NCI-H510A (cell line): ENCODE results near the gene PCGF3.

Source experiments
- DNase-seq: peaks from one replicate; lab custom pipeline; 2025; lab: John Stamatoyannopoulos, UW

The PCGF3 gene, protein sequence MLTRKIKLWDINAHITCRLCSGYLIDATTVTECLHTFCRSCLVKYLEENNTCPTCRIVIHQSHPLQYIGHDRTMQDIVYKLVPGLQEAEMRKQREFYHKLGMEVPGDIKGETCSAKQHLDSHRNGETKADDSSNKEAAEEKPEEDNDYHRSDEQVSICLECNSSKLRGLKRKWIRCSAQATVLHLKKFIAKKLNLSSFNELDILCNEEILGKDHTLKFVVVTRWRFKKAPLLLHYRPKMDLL

DNA sequence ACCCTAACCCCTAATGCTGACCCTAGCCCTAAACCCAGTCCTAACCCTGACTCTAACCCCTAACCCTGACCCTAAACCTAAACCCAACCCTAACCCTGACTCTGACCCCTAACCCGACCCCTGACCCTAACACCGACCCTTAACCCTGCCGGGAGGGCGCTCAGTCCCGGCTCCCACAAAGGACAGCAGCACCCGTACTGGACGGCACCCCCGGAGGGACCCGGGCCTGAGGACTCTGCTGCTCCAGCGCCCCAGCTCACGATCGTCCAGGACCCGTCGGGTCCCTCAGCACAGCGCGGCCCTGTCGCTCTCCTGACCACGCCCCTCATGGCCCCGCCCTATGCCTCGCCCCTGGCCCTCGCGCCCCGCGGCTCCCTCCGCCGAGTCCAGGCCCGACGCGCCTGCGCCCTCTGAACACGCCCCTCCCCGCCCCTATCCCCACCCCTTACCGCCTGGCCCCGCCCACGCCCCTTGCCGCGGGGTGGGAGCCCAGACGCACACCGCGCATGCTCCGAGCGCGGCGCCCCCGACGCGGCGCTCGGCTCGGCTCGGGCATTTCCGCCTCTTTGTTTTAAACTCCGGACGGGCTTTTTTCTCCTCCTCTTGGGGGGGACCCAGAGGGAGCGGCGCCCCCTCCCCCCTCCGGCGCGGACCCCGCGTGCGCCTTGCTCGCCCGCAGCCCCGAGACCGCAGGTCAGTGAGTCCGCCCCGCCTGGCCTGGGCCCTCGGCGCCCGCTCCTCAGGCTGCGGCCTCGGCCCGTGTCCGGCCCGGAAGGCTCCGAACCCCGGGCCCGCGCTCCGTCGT lies at the start of gene PCGF3:
PCGF3 (plus strand) TSS at position 555 of the 805 bp plus-strand sequence. CDS start 27,849 bp downstream, outside the sequence.
- DNase-seq: peak; percentile 66

DNA sequence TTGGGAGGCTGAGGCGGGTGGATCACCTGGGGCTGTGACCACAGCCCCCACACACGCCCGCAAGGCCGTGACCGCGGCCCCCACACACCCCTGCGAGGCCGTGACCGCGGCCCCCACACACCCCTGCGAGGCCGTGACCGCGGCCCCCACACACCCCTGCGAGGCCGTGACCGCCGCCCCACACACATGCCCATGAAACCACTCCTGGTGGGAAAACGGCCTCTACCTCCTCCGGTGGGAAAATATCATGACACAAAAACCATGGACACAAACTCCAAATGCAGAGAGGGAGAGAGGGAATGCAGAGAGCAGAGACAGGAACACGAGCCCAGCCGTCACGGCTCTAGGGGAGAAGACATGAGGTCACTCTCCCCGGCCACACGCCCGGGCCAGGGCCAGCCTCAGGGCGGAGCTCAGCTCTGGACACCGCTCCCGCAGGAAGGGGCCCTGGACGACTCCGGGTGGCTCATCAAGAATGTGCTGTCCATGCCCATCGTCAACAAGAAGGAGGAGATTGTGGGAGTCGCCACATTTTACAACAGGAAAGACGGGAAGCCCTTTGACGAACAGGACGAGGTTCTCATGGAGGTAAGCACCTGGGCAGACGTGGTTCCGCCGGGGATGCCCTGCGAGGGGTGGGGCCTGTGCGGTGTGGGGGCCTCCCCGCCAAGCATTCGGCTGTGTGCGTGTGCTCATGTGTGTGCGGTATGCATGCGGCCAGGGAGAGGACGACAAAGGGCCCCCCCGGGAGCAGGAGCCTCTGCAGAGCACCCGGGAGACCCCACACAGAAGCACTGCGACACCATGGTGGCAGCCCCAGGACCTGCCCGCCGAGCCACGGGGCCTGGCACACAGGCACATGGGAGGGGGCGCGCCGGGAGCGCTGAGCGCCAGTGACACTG lies 48.9 kb upstream of the PCGF3 start:
- DNase-seq: no peak

DNA sequence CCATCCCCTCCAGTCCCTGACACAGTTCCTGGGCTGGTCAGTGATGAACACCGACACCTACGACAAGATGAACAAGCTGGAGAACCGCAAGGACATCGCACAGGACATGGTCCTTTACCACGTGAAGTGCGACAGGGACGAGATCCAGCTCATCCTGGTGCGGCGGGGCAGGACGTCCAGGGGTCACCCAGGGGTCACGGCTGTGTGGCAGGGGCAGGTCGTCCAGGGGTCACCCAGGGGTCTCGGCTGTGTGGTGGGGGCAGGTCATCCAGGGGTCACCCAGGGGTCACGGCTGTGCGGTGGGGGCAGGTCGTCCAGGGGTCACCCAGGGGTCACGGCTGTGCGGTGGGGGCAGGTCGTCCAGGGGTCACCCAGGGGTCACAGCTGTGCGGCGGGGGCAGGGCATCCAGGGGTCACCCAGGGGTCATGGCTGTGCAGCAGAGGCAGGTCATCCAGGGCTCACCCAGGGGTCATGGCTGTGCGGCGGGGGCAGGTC lies 48.2 kb upstream of the PCGF3 start:
- DNase-seq: no peak

DNA sequence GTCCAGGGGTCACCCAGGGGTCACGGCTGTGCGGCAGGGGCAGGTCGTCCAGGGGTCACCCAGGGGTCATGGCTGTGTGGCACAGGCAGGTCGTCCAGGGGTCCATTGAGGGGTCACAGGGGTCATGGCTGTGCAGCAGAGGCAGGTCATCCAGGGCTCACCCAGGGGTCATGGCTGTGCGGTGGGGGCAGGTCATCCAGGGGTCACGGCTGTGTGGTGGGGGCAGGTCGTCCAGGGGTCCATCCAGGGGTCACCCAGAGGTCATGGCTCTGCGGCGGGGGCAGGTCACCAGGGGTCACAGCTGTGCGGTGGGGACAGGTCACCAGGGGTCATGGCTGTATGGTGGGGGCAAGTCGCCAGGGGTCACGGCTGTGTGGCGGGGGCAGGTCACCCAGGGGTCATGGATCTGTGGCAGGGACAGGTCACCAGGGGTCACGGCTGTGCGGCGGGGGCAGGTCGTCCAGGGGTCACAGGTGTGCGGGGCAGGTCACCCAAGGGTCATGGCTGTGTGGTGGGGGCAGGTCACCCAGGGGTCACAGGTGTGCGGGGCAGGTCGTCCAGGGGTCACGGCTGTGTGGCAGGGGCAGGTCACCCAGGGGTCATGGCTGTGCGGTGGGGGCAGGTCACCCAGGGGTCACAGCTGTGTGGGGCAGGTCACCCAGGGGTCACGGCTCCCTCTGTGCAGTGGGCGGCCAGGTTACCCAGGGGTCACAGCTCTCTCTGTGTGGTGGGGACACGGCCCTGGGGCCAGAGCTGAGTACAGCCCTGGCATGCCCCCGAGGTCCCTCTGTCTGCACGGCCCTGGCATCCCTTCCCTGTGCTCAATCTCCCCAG lies 47.6 kb upstream of the PCGF3 start:
- no peak for DNase-seq

DNA sequence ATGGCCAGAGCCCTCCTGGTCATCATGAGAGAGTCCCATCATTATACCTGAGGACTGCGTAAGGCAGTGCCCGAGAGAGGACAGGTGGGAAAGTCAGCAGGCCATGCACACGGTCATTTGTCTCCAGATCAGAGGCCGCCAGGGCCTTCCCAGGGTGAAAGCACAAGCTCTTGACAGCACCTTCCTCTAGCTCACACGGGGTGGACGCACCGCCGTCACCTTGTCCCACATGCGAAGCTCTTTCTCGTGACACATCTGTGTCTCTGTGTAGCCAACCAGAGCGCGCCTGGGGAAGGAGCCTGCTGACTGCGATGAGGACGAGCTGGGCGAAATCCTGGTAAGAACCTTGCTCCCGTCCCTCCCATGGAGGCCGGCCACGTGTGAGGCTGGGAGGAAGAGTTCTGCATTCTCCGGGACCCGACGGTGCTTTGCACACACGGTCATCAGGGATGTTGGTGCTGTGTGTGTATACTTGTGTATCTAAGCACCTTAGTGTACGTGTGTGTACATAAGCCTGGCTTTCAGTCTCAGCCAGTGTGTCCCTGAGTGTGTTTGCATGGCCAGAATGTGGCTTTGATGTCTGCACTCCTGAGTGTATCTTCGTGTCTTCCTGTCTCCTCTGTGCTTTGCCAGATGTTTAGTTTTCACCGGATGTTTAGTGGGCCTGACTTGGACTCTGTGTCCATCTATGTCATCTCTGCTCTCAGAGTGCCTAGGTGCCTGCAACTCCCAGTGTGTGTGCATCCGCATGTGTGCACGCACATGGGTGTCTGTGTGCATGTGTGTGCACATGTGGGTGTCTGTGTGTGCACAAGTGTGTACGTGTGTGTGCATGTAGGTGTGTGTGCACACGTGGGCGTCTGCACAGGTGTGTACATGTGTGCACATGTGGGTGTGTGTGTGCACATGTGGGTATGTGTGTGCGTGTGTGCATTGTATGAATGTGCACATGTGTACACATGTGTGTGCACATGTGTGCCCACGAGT lies 46.7 kb upstream of the PCGF3 start:
- DNase-seq: no peak

DNA sequence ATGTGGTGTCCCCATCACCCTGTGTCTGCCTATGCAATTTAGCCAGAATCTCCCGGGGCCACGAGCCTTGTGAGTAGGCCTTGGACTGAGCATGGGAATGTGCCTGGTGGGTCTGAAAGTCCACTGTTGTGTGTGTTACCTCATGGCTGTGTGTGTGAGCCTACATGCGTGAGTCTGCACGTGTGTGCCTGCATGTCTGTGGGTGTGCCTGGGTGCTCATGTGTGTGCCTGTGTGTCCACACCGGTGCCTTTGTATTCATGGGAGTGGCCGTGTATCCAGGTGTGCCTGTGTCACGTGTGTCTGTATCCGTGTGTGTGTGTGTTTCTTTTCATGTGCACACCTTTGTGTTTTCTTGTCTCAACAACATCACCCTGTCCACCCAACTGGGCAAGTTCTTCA lies 45.8 kb upstream of the PCGF3 start:
- no peak for DNase-seq

DNA sequence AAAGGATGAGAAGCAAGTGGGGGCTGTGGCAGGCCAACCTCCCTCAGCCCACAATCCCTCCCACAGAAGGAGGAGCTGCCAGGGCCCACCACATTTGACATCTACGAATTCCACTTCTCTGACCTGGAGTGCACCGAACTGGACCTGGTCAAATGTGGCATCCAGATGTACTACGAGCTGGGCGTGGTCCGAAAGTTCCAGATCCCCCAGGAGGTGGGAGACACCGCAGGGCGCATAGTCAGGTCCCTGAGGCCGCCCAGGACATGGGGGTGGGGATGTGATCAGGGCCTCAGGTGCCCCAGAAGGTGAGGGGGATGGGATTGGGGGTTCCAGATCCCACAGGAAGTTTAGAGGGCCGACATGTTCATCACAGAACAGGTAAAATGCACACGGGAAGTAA lies 45.2 kb upstream of the PCGF3 start:
- no peak for DNase-seq

DNA sequence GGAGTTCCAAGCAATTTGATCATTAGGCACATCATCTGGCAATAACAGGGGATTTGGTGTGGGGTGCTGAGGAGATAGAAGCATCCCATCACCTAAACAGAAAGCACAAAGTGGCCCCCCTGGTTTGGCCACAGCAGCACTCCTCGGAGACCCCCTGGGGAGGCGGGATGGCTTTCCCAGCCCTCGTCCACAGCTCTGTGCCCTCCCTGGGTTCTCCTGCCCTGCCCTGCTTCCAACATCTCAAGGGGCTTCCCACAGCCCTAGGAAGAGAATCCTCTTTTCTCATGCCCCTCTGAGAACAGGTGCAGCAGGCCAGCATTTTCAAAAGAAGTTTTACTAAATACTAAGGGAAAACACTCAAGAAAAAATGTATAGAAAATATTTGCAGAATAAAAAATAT lies 44.4 kb upstream of the PCGF3 start:
- no peak for DNase-seq

DNA sequence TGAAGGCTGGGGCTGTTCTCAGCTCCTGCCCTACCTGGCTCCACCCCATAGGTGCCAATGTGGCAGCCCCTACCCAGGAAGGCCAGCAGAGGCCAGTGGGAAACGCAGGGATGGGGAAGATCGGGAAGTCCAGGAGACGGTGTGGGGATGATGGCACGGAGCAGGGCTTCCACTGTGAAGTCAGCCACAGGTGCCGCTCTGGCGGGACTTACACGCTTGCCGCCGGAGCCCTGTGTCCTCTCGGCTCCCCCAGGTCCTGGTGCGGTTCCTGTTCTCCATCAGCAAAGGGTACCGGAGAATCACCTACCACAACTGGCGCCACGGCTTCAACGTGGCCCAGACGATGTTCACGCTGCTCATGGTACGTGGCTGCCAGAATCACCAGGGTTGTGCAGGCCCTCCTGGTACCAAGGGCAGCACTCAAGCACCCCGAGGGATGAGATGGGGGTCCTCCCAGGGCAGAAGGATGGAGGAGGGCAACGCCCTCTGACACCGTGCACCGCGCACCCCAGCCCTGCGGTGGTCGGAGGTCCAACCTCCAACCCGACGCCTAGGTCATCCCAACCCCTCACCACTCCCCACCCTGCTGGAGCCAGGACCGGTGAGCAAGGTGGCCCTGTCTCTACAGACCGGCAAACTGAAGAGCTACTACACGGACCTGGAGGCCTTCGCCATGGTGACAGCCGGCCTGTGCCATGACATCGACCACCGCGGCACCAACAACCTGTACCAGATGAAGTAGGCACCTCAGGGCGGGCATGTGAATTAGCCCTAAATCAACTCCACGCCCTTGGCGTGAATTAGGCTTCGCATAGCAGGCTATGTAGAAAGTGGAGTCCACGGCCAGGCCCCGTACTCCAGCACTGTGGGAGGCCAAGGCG lies 43.5 kb upstream of the PCGF3 start:
- no peak for DNase-seq

DNA sequence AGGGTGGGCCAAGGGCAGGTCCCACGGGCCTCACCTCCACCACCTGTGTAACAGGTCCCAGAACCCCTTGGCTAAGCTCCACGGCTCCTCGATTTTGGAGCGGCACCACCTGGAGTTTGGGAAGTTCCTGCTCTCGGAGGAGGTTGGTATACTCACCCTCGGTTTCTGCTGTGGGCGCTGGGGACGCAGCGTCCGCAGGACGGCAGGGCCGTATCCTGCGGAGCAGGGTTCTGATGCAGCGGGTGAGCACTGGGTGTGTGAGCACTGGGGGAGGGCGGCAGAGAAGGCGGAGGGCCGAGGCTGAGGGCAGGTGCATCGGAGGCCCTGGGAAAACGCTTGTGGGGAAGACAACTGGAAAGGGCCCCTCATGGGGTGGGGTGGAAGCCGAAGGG lies 42.6 kb upstream of the PCGF3 start:
- DNase-seq: no peak

DNA sequence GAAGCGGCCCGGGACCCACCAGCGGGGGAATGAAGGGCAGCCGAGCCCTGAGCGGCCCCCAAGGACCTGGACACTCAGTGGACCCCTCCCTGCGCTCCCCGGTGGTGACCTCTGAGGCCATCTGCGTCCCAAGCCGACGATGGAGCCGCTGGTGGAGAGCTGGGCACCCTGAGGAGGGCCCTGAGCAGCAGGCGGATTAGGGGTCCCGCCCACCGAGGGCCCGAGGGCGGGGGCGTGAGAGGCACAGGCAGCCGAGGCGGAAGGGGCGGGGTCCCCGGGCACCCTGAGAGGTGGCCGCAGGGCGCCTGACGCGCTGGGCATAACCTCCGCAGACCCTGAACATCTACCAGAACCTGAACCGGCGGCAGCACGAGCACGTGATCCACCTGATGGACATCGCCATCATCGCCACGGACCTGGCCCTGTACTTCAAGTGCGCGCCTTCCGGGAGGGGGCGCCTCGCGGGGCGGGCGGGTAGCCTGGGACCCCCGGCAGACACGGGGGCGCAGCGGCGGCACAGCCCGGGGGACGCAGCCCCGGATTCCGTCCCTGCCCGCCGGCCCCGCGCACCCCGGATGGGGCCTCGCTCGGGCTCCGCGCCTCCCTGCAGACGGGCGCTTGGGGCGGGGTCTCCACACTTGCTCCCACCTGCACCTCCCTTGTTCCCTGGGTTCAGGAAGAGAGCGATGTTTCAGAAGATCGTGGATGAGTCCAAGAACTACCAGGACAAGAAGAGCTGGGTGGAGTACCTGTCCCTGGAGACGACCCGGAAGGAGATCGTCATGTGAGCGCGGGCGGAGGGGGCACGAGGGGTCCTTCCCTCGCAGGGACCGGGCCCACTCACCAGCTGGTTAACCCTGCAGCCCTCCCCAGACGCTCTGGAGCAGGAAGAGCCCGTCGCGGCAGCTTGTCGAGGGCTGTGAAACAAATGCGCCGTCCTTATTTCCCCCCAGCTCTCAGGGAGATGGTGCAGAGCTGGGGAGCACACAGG lies 41.9 kb upstream of the PCGF3 start:
- DNase-seq: peak; percentile 35

DNA sequence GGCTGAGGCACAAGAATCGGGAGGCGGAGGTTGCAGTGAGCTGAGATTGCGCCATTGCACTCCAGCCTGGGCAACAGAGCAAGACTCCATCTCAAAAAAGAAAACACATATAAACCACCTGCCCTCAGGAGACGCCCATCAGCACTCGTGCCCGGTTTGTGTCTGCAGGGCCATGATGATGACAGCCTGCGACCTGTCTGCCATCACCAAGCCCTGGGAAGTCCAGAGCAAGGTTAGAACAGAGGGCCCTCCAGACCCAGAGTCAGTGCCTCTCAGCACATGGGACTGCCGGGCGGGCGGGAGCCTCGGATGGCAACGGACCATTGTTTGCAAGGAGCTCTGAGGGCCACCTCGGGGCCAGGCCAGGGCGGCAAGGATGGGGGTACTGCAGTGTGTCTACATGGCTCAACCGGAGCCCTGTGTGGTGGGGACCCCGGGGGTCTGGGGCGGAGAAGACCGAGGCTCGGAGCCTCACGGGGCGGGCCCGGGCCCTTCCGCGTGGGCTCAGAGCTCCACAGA lies 40.9 kb upstream of the PCGF3 start:
- no peak for DNase-seq

DNA sequence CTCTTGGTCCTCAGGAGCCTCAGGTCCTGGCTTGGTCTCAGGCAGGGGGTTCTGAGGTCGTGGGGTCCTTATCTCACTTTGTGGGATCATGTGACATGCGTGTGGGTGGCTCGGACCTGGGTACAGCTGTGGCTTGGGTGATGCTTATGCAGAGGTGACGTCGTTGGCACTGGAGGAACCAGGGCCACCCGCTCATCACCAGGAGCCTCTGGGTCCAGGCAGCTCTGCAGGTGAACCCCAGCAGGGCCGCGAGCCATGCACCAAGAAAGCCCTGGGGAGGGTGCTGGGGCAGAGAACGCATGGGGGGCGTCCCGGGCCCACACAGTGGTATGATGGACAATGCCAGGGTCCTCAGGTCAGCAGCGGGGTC lies 40.3 kb upstream of the PCGF3 start:
- no peak for DNase-seq

DNA sequence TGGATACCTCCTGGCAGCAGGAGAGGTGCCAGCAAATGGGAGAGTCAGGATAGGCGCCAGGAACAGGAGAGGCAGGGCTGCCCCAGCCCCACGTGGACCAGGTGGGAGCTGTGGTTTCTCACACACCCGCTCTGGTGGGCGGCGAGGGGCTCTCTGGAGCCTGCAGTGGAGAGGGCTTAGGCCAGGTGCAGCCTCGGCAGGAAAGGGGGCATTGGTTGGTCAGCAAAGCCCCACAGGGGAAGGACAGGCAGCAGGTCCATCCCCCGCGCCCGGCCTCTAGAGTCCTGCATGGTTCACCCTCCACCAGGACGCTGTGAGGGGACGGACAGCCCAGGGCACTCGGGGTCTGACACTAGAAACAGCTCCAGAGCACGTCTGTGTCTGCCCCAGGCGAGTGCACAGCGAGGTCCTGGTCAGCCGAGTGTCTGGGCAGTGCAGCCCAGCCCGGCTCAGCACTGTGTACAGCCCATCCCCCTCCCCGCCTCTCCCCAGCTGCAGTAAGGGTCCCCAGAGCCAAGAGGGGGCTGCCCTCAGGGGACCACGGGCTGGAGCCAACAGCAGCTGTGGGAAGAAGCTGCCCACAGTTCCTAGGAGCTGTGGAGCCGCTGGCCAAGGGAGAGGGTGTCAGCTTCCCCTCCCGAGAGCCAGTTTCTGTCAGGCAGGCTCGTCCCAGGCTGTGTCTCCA lies 39.7 kb upstream of the PCGF3 start:
- no peak for DNase-seq

DNA sequence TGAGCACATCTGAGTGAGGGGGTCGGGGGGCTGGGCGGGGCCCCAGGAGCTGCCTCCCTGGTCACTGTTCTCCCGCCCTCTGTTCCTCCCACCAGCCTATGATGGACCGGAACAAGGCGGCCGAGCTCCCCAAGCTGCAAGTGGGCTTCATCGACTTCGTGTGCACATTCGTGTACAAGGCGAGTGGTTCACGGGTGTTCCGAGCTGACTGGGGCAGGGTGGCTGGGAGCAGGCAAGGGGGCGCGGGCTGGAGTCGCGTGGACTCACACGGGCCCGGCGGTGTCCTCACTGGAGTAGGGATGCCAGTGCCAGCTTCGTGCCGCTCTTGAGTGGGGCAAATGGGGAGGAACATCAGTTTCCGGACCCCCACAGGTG lies 39.2 kb upstream of the PCGF3 start:
- DNase-seq: no peak

DNA sequence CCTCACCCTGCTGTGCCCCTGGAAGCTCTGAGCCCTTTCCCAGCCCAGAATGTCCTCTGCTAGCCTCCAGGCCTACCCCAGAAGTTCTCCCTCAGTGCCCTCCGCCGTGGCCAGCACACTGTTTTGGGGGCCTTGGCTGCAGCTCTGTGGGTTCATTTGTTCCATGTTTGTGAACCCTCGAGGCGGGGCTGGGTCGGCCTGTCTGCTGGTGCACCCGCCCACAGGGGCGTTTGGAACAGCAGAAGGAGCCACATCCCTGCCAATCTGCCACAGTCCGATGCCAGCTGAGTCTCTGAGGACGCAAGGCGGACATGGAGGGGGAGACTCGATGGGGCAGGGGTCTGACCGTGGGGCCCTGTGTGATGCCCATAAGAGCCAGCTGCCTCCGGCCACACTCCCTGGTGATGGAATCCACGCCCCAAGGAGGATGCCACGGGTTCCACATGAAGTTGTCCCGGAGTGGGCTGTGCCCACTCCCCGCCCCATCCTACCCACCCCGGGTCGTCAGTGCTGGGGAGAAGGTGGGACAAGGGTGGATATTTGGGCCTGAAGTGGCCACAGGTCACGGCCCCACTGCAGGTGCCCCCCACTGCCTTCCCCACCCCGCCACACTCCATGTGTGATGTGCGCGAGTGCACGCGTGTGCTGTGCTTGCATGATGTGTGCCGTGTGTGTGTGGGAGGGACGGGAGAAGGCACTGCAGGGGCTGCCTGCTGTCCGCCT lies 38.6 kb upstream of the PCGF3 start:
- no peak for DNase-seq

DNA sequence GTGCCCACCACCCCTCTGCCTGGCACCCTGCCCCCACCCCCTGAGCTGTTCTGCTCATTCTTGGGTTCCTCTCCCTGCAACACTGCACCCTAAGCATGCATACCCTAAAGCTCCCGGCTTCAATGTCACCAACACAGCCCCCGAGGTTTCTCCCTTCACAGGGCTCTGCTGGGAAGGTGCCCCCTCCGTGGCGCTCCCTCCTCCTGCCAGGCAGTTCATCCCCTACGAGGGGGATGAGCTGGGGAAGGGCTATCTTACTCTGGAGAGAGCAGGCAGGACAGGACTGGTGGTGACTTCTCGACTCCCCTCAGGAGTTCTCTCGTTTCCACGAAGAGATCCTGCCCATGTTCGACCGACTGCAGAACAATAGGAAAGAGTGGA lies 38.1 kb upstream of the PCGF3 start:
- no peak for DNase-seq
